ENCODE measurements around the gene LACTBL1.
"Not testable (repeated sequence)": the region's sequence is repeated elsewhere in the genome, so short reads cannot be mapped to it uniquely, and the experiment has no call there.

The LACTBL1 gene, protein sequence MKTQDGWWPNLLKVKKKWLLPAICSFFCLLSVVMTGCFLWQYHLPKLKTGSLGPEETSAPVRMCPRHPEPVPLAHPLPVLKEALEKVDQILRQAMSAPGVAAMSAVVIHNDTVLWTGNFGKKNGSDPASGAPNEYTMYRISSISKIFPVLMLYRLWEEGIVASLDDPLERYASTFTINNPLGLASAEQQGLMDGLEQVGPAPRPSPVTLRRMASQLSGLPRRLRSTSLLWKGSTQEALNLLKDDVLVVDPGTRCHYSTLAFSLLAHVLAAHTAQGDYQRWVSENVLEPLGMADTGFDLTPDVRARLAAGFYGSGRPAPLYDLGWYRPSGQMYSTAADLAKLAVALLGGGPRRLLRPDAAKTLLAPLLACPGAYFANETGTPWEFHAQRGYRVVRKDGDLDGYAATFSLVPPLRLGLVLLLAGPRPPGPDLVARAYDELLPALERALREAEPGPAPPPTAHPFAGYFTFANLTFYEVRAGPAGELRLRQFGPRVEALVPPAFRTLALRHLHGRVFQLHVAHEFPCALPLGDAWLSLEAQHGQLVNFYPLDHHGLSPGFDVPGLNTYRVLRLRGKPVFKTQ

DNA sequence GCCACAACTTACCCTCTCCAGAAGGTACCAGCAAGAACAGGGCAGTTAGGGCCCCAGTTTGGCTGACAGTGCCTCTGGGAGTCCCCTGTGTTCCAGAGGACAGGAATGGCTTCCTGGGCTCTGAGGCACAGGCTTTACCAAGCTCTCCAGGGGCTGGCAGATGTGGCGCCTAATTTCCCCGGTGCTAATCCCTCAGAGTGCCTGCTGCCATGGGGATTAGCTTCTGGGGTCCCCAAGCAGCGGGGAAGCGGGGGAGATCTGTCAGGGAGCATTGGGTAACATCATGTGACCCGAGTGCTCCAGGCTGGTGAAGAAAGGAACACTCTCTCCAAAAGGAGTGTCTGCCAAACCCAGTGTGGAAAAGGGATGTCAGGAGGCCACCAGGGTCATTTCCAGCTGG is at the start of gene LACTBL1:
Gene LACTBL1 (minus strand): TSS at position 107 of the 400 bp plus-strand sequence. CDS start 550 bp downstream, outside the sequence.
- in situ Hi-C loops (cut with MboI; ENCODE audit: low sequenced_read_pairs) = loop anchor here (10.0 kb wide), 2 partner anchors 212 to 302 kb away; no protein-coding TSS in a partner anchor

DNA sequence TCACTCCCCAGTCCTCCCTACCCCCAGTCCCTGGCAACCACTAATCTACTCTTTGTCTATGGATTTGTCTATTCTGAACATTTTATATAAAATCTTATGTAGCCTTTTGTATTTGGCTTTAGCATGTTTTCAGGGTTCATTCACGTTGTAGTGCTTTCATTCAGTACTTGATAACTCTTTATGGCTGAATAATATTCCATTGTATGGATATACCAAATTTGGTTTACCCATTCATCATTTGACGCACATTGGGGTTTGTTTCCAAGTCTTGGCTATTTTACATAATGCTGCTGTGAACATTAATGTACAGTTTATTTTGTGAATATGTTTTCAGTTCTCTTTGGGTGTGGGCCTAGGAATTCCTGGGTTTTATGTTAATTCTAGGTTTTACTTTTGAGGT is 49.2 kb upstream of the LACTBL1 start:
- in situ Hi-C loops (cut with MboI; ENCODE audit: low sequenced_read_pairs) = no loop called here

DNA sequence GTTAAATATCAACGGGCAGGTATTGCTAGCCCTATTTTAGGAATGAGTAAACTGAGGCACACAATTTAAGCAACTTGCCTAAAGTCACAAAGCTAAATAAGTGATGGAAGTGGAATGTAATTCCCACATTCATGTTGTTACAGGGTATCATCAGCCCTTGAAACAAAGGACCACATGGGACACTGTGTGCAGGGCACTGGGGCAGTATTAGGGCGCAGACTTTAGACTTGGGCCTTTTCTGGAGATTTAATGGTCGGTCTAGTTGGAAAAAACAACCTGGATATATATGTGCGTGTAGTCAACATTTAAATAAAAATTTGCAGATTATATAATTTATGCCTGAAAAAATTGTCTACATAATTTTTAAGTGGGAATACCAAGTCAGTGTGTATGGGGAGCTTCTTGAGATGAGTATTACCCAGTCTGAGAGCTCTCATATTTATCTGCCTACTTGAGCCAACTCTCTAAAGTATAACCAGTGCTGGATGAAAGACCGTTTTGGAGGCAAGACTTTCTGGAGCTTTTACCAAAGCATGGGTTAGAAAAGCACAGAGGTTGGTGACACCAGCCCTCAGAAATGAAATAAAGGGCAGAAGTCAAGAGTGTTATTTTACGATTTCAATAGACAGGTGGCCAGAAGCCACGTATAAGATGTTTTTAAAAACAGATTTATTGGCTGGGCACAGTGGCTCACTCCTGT is 48.2 kb upstream of the LACTBL1 start:
- in situ Hi-C loops (cut with MboI; ENCODE audit: low sequenced_read_pairs) = no loop called here

DNA sequence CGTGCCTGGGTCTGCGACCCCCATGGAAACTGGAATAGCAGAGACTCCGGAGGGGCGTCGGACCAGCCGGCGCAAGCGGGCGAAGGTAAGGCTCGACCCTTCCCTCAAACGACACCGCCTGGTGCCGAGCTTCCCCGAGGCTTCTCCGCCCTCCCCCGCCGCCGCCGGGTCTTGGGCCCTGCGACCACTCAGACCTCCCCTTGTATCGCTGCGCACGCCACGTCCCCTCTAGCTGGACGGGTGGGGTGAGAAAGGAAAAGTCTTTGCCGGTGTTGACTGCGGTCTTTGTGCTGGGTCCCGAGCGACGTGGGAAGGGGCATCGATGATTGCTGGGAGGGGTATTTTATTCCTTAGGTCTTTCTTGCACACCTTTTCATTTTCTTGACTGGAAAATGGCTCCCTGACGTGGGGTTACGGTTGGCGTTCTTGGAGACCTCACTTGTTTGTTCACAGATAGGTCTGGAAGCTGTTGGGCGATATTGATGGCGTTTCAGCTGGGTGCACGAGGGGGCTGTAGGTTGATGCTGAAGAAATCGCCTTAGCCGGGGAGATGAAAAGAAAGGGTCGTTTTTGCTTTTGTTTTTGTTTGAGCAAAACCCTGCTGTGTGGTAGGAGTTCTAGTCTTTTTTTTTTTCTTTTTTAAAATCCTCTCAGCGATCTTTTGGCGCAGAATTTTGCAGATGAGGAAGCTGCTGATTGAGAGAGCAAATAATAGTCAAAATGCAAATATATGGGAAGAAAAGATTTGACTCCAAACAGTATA is 47.4 kb upstream of the LACTBL1 start:
- in situ Hi-C loops (cut with MboI; ENCODE audit: low sequenced_read_pairs) = no loop called here

DNA sequence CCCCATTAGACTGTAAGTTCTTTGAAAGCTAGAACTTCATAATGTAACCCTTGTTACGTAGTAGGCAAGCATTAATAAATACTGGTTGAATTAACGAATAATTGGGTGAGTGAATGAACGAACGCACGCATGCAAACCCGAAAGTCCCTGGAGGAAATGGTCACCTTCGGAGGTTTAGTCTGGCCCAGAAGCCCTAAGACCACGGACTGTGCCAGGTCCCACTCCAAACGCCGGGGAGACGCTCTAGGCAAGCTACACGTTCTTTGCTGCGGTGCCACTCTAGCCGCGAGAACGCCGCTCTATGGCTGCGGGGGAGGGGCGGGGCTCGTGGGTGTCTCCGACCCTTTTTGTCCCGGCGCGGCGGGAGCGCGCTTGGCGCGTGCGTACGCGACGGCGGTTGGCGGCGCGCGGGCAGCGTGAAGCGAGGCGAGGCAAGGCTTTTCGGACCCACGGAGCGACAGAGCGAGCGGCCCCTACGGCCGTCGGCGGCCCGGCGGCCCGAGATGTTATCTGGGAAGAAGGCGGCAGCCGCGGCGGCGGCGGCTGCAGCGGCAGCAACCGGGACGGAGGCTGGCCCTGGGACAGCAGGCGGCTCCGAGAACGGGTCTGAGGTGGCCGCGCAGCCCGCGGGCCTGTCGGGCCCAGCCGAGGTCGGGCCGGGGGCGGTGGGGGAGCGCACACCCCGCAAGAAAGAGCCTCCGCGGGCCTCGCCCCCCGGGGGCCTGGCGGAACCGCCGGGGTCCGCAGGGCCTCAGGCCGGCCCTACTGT is 46.6 kb upstream of the LACTBL1 start, which contains the start of gene KDM1A:
Gene KDM1A (plus strand): TSS at position 375 of the 769 bp plus-strand sequence. CDS start 129 bp downstream, at position 504.
- in situ Hi-C loops (cut with MboI; ENCODE audit: low sequenced_read_pairs) = no loop called here

DNA sequence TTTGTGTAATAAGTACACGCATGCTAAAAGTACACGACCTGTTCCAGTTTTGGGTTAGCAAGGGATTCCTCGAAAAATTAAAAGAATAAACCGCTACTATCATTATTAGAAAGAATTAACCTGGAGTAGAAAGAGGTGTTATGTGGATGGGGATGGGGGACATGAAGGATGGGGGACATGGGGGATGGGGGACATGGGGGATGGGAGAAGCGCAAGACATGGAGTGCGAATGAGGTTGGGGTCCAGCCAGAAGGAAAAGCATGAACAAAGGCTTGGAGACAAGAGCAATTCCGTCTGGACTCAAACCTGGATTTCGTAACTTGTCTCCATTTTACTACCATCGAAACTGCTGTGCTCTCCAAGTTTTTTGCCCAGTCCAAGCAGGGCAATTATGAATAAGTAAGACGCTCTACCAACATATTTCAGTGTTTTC is 46.0 kb upstream of the LACTBL1 start:
- in situ Hi-C loops (cut with MboI; ENCODE audit: low sequenced_read_pairs) = no loop called here

DNA sequence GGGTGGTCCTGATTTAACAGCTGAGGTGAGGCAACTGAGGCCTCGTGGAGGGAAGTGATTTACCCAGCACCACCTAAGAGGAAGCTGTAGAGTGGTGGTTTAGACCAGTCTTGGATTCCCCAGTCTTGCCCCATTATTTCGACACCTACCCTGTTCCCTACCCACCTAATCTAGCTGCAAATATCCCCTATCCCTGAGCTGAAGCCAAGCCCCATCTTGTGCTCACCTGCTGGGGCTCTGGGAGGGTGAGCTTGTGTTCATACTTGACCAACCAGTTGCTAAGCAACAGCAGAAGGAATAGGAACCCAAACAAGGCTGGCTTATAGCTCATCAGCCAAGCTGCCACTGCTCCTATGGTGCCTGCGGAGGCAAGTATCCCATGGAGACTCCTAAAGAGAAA is 41.0 kb upstream of the LACTBL1 start:
- in situ Hi-C loops (cut with MboI; ENCODE audit: low sequenced_read_pairs) = no loop called here

DNA sequence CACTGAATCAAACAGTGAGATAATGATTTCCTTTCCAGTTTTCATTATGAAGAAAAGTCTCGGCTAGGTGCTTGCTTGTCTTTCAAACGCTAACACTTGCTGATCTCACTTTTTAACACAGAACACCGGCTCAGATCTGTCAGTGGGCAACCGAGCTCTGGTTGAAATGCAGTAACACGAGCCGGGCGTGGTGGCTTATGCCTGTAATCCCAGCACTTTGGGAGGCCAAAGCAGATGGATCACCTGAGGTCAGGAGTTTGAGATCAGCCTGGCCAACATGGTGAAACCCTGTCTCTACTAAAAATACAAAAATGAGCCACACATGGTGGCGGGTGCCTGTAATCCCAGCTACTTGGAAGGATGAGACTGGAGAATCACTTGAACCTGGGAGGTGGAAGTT is 37.4 kb upstream of the LACTBL1 start:
- in situ Hi-C loops (cut with MboI; ENCODE audit: low sequenced_read_pairs) = not testable (repeated sequence)

DNA sequence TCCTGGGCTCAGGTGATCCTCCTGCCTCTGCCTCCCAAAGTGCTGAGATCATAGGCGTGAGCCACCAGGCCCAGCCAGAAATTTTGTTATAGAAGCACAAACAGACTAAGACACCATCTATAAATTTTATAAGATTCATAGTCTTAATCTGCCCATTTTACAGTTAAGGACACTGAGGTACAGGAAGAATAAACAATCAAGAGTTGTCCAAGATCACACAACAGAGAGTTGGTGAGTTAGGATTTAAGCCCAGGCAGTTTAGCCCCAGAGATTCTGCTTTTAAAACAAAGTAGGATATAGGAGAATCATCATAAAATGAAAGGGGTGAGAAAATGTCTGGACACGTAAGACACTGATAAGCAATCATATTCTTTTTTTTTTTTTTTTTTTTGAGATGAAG is 36.2 kb upstream of the LACTBL1 start:
- in situ Hi-C loops (cut with MboI; ENCODE audit: low sequenced_read_pairs) = no loop called here

DNA sequence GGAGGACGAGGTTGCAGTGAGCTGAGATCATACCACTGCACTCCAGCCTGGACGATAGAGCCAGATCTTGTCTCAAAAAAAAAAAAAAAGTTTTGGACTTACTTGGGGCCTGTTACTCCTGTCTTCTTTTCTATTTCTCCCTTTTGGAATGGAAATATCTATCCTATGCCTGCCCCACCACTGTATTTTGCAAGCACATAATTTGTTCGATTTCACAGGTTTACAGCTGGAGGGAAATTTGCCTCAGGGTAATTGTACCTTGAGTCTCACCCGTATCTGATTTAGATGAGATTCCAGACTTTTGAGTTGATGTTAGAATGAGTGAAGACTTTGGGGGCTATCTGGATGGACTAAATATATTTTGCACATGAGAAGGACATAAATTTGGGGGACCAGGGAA is 34.4 kb upstream of the LACTBL1 start:
- in situ Hi-C loops (cut with MboI; ENCODE audit: low sequenced_read_pairs) = no loop called here

DNA sequence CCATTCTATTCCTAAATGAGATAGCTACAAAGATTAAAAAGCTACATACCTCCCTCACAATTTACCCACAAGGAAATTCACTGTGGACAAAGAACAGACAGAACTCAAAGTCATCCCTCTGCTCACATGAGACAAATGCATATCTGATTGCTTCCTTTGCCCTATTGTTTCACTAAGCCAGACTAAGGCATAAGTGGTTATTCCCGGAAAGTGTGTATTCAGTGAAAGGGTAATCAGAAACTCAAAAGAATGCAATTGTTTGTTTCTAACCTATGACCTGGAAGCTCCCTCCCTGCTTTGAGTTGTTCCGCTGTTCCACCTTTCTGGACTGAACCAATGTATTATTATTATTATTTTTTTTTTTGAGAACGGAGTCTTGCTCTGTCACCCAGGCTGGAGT is 32.1 kb upstream of the LACTBL1 start:
- in situ Hi-C loops (cut with MboI; ENCODE audit: low sequenced_read_pairs) = not testable (repeated sequence)

DNA sequence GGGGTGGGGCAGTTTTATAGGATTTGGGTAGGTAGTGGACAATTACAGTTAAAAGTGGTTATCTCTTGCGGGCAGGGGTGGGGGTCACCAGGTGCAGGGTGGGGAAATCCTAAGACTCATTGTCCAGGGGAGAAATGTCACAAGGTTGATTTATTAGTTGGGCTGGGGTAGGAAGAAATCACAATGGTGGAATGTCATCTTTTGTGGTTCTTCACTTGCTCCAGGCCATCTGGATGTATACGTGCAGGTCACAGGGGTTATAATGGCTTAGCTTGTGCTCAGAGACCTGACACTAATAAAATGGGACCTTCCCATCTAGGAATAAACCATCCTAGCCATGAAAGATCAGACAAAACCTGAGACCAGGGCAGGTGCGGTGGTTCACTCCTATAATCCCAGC is 31.4 kb upstream of the LACTBL1 start:
- in situ Hi-C loops (cut with MboI; ENCODE audit: low sequenced_read_pairs) = no loop called here

DNA sequence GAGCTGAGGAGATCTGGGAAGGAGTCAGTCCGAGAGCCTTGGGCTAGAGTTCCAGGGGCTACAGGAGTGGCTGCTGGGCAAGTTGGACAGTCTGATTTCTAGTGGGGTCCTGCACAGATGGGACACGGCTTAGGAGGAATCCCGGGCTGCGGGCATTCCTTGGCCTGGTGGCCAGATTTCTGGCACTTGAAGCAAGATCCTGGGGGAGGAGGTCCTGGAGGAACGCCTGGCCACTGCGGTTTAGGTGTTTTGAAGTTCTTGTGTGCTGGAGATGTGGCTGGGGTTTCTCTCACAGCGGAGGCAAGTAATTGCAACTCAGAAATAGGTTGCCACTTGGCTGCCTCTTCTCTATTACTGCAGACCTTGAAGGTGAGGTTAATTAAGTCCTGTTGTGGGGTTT is 29.6 kb upstream of the LACTBL1 start:
- in situ Hi-C loops (cut with MboI; ENCODE audit: low sequenced_read_pairs) = not testable (repeated sequence)

DNA sequence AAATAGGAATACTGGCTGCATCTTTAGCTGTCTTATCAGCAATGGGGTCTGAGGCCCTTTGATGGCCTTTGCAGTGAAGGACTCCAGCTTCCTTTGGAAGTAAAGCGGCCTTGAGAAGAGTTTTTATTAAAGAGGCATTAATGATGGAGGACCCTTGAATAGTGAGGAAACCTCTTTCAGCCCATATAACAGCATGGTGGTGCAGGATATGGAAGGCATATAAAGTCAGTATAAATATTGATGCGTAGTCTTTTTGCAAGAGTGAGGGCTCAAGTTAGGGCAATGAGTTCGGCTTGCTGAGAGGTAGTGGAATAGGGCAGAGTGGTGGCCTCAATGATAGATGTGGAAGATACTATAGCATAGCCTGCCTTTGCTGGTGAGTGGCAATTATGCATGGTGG is 27.5 kb upstream of the LACTBL1 start:
- in situ Hi-C loops (cut with MboI; ENCODE audit: low sequenced_read_pairs) = not testable (repeated sequence)

DNA sequence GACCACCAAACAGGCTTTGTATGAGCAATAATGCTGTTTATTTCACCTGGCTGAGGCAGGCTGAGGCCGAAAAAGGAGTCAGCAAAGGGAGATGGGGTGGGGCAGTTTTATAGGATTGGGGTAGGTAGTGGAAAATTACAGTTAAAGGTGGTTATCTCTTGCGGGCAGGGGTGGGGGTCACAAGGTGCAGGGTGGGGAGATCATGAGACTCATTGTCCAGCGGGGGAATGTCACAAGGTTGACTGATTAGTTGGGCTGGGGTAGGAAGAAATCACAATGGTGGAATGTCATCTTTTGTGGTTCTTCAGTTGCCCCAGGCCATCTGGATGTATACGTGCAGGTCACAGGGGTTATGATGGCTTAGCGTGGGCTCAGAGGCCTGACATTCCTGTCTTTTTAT is 24.9 kb upstream of the LACTBL1 start:
- in situ Hi-C loops (cut with MboI; ENCODE audit: low sequenced_read_pairs) = loop anchor here (25.0 kb wide), 1 partner anchor 640 kb away; no protein-coding TSS in a partner anchor

DNA sequence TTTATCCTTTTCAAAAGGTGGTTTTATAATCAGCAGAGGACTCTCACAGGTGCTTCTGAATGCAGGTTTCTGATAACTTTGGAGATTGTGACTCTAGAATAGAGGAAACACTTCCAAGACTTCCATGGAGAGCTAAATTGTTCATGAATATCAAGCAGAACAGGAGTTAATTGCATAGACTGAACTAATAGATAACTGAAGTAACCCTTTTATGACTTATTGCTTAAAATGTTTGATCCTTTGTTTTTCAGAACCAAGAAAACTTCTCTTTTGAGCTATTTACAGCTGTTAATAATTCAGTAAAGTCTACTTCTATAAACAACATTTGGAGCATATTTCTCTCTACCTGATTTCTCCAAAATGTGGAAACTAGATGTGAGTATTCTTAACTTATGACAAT is 23.1 kb upstream of the LACTBL1 start:
- in situ Hi-C loops (cut with MboI; ENCODE audit: low sequenced_read_pairs) = loop anchor here (25.0 kb wide), 1 partner anchor 642 kb away; no protein-coding TSS in a partner anchor

DNA sequence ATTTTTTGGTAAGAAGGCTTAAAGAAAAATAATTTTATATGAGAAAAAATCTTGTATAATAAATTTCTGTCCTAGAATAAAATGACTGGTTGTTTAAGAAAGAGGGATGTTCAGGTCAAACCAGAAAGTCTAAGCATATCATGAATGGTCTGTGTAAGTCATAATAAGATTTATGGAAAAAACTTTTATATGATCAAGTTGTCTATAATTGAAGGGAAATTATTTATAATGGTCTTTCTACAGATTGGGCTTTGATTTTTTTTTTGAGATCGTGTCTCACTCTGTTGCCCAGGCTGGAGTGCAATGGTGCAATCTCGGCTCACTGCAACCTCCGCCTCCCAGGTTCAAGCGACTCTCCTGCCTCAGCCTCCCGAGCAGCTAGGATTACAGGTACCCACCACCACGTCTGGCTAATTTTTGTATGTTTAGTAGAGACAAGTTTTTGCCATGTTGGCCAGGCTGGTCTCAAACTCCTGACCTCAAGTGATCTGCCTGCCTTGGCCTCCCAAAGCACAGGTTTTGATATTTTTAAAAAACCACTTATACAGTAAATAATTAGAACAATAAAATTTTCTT is 20.6 kb upstream of the LACTBL1 start:
- in situ Hi-C loops (cut with MboI; ENCODE audit: low sequenced_read_pairs) = loop anchor here (25.0 kb wide), 1 partner anchor 644 kb away; no protein-coding TSS in a partner anchor

DNA sequence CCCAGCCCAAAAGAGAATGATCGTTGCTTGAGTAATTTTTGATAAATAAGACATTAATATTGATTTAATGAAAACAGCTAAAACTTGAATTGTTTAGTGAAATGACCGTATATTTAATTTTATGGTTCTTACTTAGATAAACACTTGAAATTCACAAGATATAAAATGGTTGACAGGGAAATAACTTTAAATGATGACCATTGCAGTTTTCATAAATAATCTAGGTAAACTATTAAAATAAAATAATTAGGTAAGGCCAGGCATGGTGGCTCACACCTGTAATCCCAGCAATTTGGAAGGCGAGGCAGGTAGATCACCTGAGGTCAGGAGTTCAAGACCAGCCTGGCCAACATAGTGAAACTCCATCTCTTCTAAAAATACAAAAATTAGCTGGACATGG is 19.7 kb upstream of the LACTBL1 start:
- in situ Hi-C loops (cut with MboI; ENCODE audit: low sequenced_read_pairs) = loop anchor here (25.0 kb wide), 1 partner anchor 645 kb away; no protein-coding TSS in a partner anchor

DNA sequence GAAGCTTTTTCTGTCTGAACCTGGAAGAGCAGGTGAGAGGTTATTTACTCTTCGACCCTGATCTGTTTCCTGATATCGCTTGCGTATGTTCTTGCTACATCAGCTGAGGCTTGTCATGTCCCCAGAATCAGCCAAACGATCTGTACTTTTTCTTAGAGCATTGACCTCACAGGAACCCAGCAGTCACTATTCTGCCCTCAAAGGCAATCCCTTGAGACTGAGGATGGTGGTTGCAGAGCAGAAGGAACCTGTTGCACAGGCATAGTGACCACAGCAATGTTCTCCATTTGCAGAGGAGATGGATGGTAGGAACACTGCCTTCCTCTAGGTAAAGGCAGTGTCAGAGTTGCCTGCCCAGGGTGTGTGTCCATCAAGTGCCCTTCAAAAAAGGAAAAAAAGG is 11.3 kb upstream of the LACTBL1 start:
- in situ Hi-C loops (cut with MboI; ENCODE audit: low sequenced_read_pairs) = loop anchor here (25.0 kb wide), 1 partner anchor 653 kb away; no protein-coding TSS in a partner anchor

DNA sequence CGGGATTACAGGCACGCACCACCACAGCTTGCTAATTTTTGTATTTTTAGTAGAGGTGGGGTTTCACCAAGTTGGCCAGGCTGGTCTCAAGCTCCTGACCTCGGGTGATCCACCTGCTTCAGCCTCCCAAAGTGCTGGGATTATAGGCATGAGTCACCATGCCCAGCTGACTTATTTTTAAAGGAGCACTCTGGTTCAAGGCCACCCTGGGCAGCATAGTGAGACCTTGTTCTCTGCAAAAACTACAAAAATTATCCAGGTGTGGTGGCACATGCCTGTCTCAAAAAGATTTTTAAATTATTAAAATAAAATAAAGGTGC is 7.8 kb upstream of the LACTBL1 start:
- in situ Hi-C loops (cut with MboI; ENCODE audit: low sequenced_read_pairs) = loop anchor here (25.0 kb wide), 1 partner anchor 657 kb away; no protein-coding TSS in a partner anchor
